Caco-2 (cell line): ENCODE results near the gene PAAF1. TPM values are rescaled to one million over a fixed set of nuclear protein-coding genes. Genes with fewer than 3 reads are reported as not detected.

Source experiments
- BruUV-seq: library from RNA; stranded (reverse); fragments of 400-500 nt; replicated peaks from 2 replicates; lab custom pipeline; 2021; lab: Mats Ljungman, UMichigan
- CTCF ChIA-PET: fragments of 300-600 bp; sonication (Branson Sonifier 250); formaldehyde crosslinking; loops from one replicate; lab custom pipeline; 2022; ENCODE audit warnings: antibody characterized with exemption; lab: Charles Lee
- POLR2A ChIA-PET: fragments of 300-600 bp; sonication (Branson Sonifier 250); formaldehyde crosslinking; loops from one replicate; lab custom pipeline; 2022; ENCODE audit warnings: antibody characterized with exemption; lab: Charles Lee
- DNase-seq, 2 experiments: peaks; one replicate each; pipeline versions ENCODE4 v3.0.0 to v3.0.0-alpha.2; 2020 to 2022
- H3K27me3 ChIP-seq: replicated peaks from 2 replicates; pipeline ENCODE4 v1.6.0; 2011; ENCODE audit warnings: low read length; ENCODE audit not compliant: control insufficient read depth, insufficient read depth
- H3K36me3 ChIP-seq: 2 replicates; pipeline ENCODE4 v1.5.1; 2011; ENCODE audit warnings: low read length; ENCODE audit not compliant: control insufficient read depth, insufficient read depth
- H3K4me1 ChIP-seq: fragments of 250-450 bp; sonication (Bioruptor Pico); 2 replicates; pipeline ENCODE4 v1.5.1; 2020; ENCODE audit warnings: mild to moderate bottlenecking
- H3K4me3 ChIP-seq: 2 replicates; pipeline ENCODE4 v1.5.1; 2011; ENCODE audit warnings: low read depth, mild to moderate bottlenecking, control low read depth, low read length
- H3K9me3 ChIP-seq: fragments of 250-450 bp; sonication (Bioruptor Pico); 2 replicates; pipeline ENCODE4 v1.5.1; 2020; ENCODE audit warnings: mild to moderate bottlenecking, moderate library complexity
- H3K27ac Mint-ChIP-seq: one replicate; pipeline ENCODE4 v1.8.0; 2022; ENCODE audit warnings: mixed read lengths; ENCODE audit not compliant: unreplicated experiment
- H3K27me3 Mint-ChIP-seq: one replicate; pipeline ENCODE4 v1.8.0; 2022; ENCODE audit warnings: mixed read lengths; ENCODE audit not compliant: insufficient read depth, unreplicated experiment
- H3K36me3 Mint-ChIP-seq: one replicate; pipeline ENCODE4 v1.8.0; 2022; ENCODE audit warnings: mild to moderate bottlenecking, mixed read lengths; ENCODE audit not compliant: insufficient read depth, unreplicated experiment
- H3K4me1 Mint-ChIP-seq: one replicate; pipeline ENCODE4 v1.8.0; 2022; ENCODE audit warnings: low read depth, mixed read lengths; ENCODE audit not compliant: unreplicated experiment
- H3K4me3 Mint-ChIP-seq: one replicate; pipeline ENCODE4 v1.8.0; 2022; ENCODE audit warnings: mild to moderate bottlenecking, moderate library complexity, mixed read lengths; ENCODE audit not compliant: unreplicated experiment
- H3K9me3 Mint-ChIP-seq: one replicate; pipeline ENCODE4 v1.8.0; 2022; ENCODE audit warnings: mixed read lengths; ENCODE audit not compliant: unreplicated experiment
- CTCF ChIP-seq, 2 experiments: fragments of 200-600 bp in 1 of 2; IDR thresholded peaks; 1 replicate in 1 of 2; 2 replicates in 1 of 2; pipeline versions ENCODE4 v1.5.1 to v1.8.0; 2011 to 2022; ENCODE audit warnings: antibody characterized with exemption in 1 of 2, control low read depth in 1 of 2, inconsistent platforms in 1 of 2, low read depth in 1 of 2, low read length in 1 of 2, mild to moderate bottlenecking in 1 of 2, moderate library complexity in 1 of 2; ENCODE audit not compliant: insufficient read depth in 1 of 2, severe bottlenecking in 1 of 2, unreplicated experiment in 1 of 2
- intact Hi-C: fragments of 100-400 bp; cut with micrococcal nuclease; formaldehyde crosslinking; loops from one replicate; pipeline ENCODE4 v1.10.0; 2022; ENCODE audit not compliant: unreplicated experiment
- total RNA-seq: library from RNA; stranded (reverse); gene quantifications from 2 replicates; pipeline ENCODE4 v1.2.3, GENCODE V29; 2022

PAAF1 gene
- total RNA-seq, 1 experiment from 2014 or later: 51.6 TPM

GRCh38 chr11:73946798-73947458 is 70.1 kb downstream of the PAAF1 start:
- Mint-ChIP-seq H3K27me3 (no peaks in the 10 kb centered on the region), H3K27ac (no peak overlapping the region), H3K4me3 (no peak overlapping the region), H3K36me3 (peaks cover 5% of the 10 kb centered on the region), H3K9me3 (peaks cover 21% of the 10 kb centered on the region), H3K4me1 (no peaks in the 10 kb centered on the region)
- ChIA-PET POLR2A (no interaction called here), CTCF (no interaction called here)
- Histone ChIP-seq H3K9me3 (peaks cover 8% of the 10 kb centered on the region), H3K4me1 (no peaks in the 10 kb centered on the region), H3K27me3 (no peaks in the 10 kb centered on the region), H3K36me3 (no peaks in the 10 kb centered on the region), H3K4me3 (no peak overlapping the region)
- peak in 1 of 2 experiments; percentile 30 for DNase-seq
- TF ChIP-seq CTCF (IDR thresholded peaks at IDR 0.05; ENCODE audit: insufficient read depth in 1 of 2, low read depth in 1 of 2, low read length in 1 of 2, severe bottlenecking in 1 of 2, unreplicated experiment in 1 of 2): no peak
- no TSS peak for BruUV-seq
- intact Hi-C loops: no loop called here

- Mint-ChIP-seq H3K36me3 (peaks cover 5% of the 10 kb centered on the region), H3K4me1 (no peaks in the 10 kb centered on the region), H3K9me3 (peaks cover 19% of the 10 kb centered on the region), H3K4me3 (no peak overlapping the region), H3K27me3 (no peaks in the 10 kb centered on the region), H3K27ac (no peak overlapping the region)
- TF ChIP-seq CTCF (IDR thresholded peaks at IDR 0.05; ENCODE audit: insufficient read depth in 1 of 2, low read depth in 1 of 2, low read length in 1 of 2, severe bottlenecking in 1 of 2, unreplicated experiment in 1 of 2): no peak
- no peak overlapping the region for H3K4me3 ChIP-seq
- ChIA-PET CTCF (interaction anchor here (1.0 kb wide), 1 partner anchor 170 kb away, joined by 3 read pairs; no protein-coding TSS in a partner anchor), POLR2A (no interaction called here)
- no TSS peak for BruUV-seq
- H3K9me3 ChIP-seq: peaks cover 3% of the 10 kb centered on the region
- H3K4me1 ChIP-seq: no peaks in the 10 kb centered on the region
- H3K27me3 ChIP-seq: no peaks in the 10 kb centered on the region
- intact Hi-C loops: no loop called here
- peak in 1 of 2 experiments; percentile 37 for DNase-seq
- H3K36me3 ChIP-seq: no peaks in the 10 kb centered on the region
Observed at GRCh38 chr11:73949246-73949645, 72.4 kb downstream of the PAAF1 start.

GRCh38 chr11:73949912-73950311 is 73.1 kb downstream of the PAAF1 start:
- Mint-ChIP-seq H3K4me3 (no peak overlapping the region), H3K36me3 (peaks cover 5% of the 10 kb centered on the region), H3K9me3 (peaks cover 19% of the 10 kb centered on the region), H3K4me1 (no peaks in the 10 kb centered on the region), H3K27ac (no peak overlapping the region), H3K27me3 (no peaks in the 10 kb centered on the region)
- ChIA-PET POLR2A (no interaction called here), CTCF (interaction anchor here (1.0 kb wide), 1 partner anchor 171 kb away, joined by 3 read pairs; no protein-coding TSS in a partner anchor)
- Histone ChIP-seq H3K4me3 (no peak overlapping the region), H3K9me3 (peaks cover 3% of the 10 kb centered on the region), H3K27me3 (no peaks in the 10 kb centered on the region), H3K4me1 (no peaks in the 10 kb centered on the region), H3K36me3 (no peaks in the 10 kb centered on the region)
- no peak for TF ChIP-seq CTCF (IDR thresholded peaks at IDR 0.05; ENCODE audit: insufficient read depth in 1 of 2, low read depth in 1 of 2, low read length in 1 of 2, severe bottlenecking in 1 of 2, unreplicated experiment in 1 of 2)
- intact Hi-C loops: no loop called here
- no peak for DNase-seq
- BruUV-seq: no TSS peak
